HuH-7 (cell line): ENCODE data around the gene CLCN6.
"Not testable (repeated sequence)": the region's sequence is repeated elsewhere in the genome, so short reads cannot be mapped to it uniquely, and the experiment has no call there.

Experiments used
- DNase-seq: peaks from one replicate; pipeline ENCODE4 v3.0.0; 2011; ENCODE audit warnings: low spot score

CLCN6 gene

GRCh38 chr1:11796036-11796828, 9.8 kb upstream of the CLCN6 start:
- DNase-seq = no peak

DNA sequence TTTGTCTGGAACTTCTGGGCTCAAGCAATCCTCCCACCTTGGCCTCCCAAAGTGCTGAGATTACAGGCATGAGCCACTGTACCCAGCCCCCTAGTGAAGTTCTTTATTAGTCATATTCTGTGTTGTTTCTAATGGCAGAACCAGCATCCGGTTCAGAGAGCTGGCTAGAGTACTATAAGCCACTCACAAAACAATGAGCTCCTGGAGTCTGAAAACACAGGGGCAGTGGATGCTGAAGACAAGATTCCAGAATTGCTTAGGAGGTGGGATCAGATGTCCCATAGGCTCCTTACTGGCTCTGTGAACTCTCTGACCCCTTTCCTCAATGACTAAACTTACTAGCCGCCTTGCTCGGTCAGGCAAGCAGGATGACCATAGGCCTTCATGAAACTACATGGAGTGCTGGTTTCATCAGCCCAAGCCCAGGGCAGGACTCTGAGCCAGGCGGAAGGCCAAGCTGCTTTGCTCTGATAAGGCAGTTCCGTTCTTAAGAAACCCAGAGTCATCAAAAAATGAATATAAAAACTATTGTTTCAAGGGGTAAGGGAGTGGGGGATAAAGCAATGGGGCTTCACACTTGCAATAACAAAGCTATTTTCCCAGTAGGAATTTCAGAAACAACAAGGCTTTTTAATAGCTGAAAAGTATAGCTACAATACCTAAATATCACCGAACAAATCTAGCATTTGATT, 8.3 kb upstream of the CLCN6 start:
- no peak for DNase-seq

DNA sequence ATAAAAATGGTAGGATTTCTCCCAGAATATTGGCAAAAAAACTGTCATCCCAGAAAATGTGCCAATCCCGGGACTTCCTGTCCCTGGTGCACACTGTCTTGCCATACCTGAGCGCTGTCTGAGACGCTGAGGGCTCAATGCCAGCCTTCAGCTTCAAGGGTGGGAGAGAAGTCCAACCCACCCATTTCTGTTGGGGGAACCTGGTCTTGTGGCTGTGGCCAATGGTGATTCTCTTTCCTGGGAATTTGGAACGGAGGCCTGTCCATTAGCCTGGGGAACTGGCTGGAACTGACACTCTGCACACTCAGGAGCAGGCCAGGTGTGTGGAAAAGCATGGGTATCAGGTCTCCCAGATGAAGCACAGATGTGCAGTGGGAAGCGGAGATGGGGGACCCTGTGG, 6.9 kb upstream of the CLCN6 start:
- no peak for DNase-seq

- no peak for DNase-seq
Observed at GRCh38 chr1:11799896-11800295, 6.1 kb upstream of the CLCN6 start.

DNA sequence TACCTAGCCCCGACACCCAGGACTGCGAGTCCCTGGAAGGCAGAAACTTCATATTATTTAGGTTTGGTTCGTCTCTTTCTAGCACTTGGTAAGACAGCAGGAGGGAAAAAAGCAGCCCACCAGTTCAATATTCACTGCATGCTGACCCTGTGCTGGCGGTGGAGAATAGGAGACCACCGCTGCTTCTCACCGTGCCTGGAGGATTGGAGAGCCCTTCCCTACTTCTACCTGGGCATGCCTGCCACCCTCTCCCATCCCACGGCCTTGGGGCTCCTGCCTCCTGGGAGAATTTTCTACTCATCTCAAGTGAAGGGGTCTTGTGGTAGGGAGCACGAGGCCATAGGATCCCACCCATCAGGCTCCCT, 5.6 kb upstream of the CLCN6 start:
- DNase-seq = no peak

GRCh38 chr1:11800756-11801433, 5.1 kb upstream of the CLCN6 start:
- no peak for DNase-seq

- no peak for DNase-seq
Observed at GRCh38 chr1:11802616-11802972, 3.4 kb upstream of the CLCN6 start.

DNA sequence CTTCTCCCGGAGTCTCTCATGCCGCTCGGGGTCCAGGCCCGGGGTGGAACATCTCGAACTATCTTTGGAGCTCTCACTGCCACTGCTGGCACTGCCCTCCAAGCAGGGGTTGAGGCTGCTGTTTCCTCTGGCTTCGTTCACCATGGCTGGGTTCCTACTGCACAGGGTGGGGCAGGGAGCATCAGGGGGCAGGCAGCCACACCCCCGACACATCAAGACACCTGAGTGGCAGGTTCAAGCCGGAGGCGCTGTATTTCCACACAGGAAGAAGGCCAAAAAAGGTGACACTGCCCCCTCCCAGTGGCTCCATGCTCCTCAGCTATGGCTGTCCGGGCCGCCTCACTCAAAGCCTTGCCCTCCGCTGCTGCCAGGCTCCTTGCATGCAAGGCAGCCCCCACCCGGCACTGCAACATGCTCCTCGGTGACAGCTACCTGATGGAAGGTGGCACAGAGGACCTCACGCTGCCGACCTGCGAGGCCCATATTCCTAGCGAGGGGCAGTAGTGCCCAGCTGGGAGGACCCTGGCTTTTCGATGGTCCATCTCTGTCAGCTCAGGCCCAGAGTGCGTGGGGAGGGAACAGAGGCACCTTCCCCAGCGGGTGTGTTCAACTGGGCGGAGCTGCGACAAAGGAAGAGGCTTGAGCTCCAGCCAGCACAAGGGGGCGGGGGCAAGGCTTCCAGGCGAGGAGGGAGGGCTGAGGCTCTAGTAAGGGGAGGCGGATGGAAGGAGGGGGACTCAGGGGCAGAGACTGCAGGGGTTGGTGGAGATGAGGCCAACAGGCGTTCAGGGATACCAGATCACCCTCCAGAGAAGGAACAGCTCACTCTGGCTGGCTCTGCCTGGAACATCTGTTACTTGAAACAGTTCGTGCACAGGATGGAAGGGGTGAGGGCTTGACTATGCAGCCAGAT, 2.8 kb upstream of the CLCN6 start:
- DNase-seq = no peak

GRCh38 chr1:11803924-11804665, 1.9 kb upstream of the CLCN6 start:
- DNase-seq = not testable (repeated sequence)

DNA sequence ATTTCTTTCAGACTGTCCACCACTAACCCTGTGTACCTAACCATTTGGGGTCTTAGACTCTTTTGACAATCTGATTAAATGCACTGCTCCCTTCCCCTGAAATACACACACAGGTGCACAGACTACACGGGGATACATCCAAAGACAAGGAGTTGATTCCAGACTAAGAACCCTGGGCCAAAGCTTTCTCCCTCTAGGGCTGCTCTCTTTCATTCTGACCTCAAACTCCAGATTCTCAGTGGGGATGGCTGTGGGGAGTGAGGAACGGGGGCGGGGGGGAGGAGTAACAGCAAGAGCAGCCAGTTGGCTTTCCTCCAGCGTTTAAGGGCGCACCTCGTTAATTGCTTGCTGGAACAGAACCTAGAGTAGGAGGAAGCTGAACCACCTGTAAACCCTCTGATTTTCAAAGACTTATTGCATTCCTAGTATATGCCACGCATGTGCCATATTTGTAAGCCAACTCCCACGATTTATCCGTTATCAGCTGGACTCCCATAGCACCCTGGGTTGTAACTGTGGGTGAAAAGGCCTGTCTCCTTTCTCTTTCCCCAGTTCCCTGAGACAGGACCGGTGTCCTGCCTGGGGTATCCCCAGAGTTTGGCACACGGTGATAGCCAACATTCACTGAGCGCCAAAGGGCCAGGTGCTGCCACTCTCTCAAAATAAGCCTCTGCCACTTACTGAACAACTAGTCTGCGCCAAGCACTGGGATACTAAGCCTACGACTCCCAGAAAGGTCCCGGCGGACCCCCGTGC, 1.1 kb upstream of the CLCN6 start:
- DNase-seq = no peak

DNA sequence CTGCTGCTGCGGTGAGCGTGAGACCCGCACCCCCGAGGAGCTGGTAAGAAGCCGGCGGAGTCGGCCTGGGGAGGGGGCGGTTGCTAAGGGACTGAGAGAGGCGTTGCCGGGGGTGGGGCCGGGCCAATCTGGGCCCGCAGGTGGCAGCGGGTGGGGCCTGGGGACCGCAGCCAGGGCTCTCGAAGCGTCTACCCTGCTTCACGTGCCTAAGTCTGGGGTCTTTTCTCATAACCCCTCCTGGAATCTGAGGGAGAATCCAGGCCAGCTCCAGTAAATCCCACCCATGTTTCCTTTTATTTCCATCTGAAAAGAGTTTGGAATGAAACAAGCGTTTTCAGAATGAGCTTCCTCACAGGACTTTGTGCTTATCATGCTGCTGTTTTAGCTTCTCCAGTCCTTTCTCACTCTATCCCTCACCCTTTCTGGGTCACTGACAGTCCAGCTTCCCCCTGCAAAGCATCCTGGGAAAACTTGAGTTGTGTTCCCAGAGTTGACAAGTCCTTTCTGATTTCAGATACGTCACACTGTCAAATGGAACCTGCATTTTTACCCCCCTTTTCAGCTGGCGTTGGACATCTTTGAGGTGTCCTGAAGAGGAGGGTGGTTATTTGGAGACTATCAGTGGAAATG, 431 bp downstream of the CLCN6 start:
- DNase-seq = no peak

DNA sequence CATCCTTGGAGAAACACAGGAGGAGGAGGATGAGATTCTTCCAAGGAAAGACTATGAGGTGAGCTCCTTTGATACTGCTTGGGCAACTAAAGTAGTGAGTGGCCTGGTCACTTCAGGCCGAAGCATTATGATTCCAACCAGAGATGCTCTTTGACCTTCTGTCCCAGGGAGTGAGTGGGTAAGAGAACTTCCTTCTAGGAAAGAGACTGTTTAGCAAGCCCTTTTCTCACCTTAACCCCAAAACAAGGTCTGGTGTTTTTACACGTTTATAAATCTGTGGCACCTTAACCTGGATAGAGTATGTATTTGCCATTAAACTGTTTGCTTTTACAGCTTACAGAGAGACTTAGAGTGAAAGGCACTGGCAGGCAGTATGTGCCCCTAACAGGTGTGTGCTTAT, 1.1 kb downstream of the CLCN6 start:
- DNase-seq = no peak

DNA sequence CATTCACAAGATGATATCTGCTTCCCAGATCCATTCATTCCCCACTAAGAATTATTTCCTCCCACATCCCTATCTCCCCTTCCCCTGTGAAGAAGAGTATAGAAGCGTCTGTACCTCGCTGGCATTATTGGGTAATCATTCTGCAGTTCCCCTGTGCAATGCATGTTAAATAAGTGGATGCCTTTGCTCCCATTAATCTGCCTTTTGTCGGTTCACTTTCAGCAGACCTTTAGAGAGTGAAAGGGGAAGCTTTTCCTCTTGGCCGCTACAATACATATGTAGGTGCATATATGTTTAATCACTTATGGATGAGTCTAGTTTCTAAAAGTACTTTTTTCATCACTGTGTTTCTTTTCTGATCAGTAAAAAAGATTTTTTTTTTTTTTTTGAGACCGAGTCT, 7.0 kb downstream of the CLCN6 start:
- no peak for DNase-seq

GRCh38 chr1:11817192-11817591, 11.2 kb downstream of the CLCN6 start:
- DNase-seq = no peak

GRCh38 chr1:11822091-11822490, 16.1 kb downstream of the CLCN6 start:
- no peak for DNase-seq

- DNase-seq = no peak
Observed at GRCh38 chr1:11823366-11824137, 17.6 kb downstream of the CLCN6 start.

DNA sequence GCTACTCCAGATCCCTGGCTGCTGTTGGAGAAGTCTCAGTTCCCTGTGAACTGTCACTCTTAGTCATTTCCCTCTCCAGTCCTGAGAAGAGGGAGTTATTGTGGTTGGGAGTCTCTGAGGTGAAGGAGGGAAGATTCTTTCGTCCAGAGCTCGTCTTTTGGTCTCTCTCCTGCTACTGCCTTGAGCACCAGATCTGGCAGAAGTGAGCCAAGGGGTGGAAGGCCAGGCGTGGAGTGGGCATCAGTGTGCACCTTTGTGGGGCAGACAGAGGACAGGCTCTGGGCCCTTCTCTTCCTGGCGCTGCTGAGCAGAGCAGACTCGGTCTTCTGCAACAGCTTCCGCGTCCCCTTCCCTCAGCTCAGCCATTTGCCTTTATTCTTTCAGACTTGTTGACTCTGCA, 19.1 kb downstream of the CLCN6 start:
- DNase-seq = no peak

GRCh38 chr1:11826946-11827345, 21.0 kb downstream of the CLCN6 start:
- DNase-seq = no peak

DNA sequence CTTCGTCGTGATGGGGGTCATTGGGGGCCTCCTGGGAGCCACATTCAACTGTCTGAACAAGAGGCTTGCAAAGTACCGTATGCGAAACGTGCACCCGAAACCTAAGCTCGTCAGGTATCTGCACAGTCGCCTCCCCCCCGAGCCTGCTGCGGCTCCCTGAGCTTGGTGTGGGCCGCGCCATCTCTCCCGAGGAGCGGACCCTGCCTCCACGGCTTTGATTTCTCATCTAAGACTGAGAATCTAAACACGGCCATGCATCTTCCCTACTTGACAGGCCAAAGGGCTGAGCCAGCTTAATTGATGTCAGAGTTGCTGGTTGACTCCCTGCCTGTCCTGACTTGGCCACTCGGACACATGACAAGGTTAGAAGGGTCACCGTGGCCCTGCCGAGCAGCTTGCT, 22.5 kb downstream of the CLCN6 start:
- no peak for DNase-seq
